Measurements from ENCODE around the gene SHH.

The SHH gene

GRCh38 chr7:155811895-155812761, at the start of gene SHH:
TSS of gene SHH (minus strand) at chr7:155812463. CDS start at chr7:155812122, 341 bp downstream.
- DNase-seq (ENCODE audit: low read depth in 2 of 2), result no peak

GRCh38 chr7:155861480-155861868, 49.2 kb upstream of the SHH start:
- no peak for DNase-seq (ENCODE audit: low read depth in 2 of 2)

- no peak for DNase-seq (ENCODE audit: low read depth in 2 of 2)
Observed at GRCh38 chr7:155860840-155861479, 48.7 kb upstream of the SHH start.

- no peak for DNase-seq (ENCODE audit: low read depth in 2 of 2)
Observed at GRCh38 chr7:155860461-155860839, 48.2 kb upstream of the SHH start.

GRCh38 chr7:155858521-155859061, 46.3 kb upstream of the SHH start:
- DNase-seq (ENCODE audit: low read depth in 2 of 2), result no peak

GRCh38 chr7:155857141-155857540, 44.9 kb upstream of the SHH start:
- DNase-seq (ENCODE audit: low read depth in 2 of 2), result no peak

GRCh38 chr7:155856656-155857055, 44.4 kb upstream of the SHH start:
- DNase-seq (ENCODE audit: low read depth in 2 of 2), result no peak

GRCh38 chr7:155852426-155853301, 40.4 kb upstream of the SHH start:
- DNase-seq (ENCODE audit: low read depth in 2 of 2), result no peak

GRCh38 chr7:155851892-155852291, 39.6 kb upstream of the SHH start:
- DNase-seq (ENCODE audit: low read depth in 2 of 2), result no peak

GRCh38 chr7:155850766-155851678, 38.8 kb upstream of the SHH start:
- no peak for DNase-seq (ENCODE audit: low read depth in 2 of 2)

GRCh38 chr7:155850001-155850436, 37.8 kb upstream of the SHH start:
- DNase-seq (ENCODE audit: low read depth in 2 of 2), result no peak

GRCh38 chr7:155848691-155849669, 36.7 kb upstream of the SHH start:
- no peak for DNase-seq (ENCODE audit: low read depth in 2 of 2)

- no peak for DNase-seq (ENCODE audit: low read depth in 2 of 2)
Observed at GRCh38 chr7:155847821-155848435, 35.7 kb upstream of the SHH start.

- no peak for DNase-seq (ENCODE audit: low read depth in 2 of 2)
Observed at GRCh38 chr7:155846936-155847335, 34.7 kb upstream of the SHH start.

GRCh38 chr7:155846156-155846555, 33.9 kb upstream of the SHH start:
- DNase-seq (ENCODE audit: low read depth in 2 of 2), result no peak

GRCh38 chr7:155845226-155845625, 33.0 kb upstream of the SHH start:
- no peak for DNase-seq (ENCODE audit: low read depth in 2 of 2)

GRCh38 chr7:155844526-155844925, 32.3 kb upstream of the SHH start:
- DNase-seq (ENCODE audit: low read depth in 2 of 2), result no peak

- DNase-seq (ENCODE audit: low read depth in 2 of 2), result no peak
Observed at GRCh38 chr7:155844019-155844453, 31.8 kb upstream of the SHH start.

GRCh38 chr7:155843426-155844018, 31.3 kb upstream of the SHH start:
- no peak for DNase-seq (ENCODE audit: low read depth in 2 of 2)

Data from stimulated activated CD4-positive, alpha-beta T cell treated with anti-CD3 and anti-CD28 coated beads, Interleukin-4, amount 100 ng/mL, for 48 hours (primary cell).